SK-N-MC (cell line): Measurements from ENCODE around the gene NWD2.

Experiments
- EZH2 ChIP-seq: fragments of 200-600 bp; sonication (generic); IDR thresholded peaks from one replicate; pipeline ENCODE4 v1.6.1; 2017; ENCODE audit warnings: antibody characterized with exemption
- POLR2AphosphoS5 ChIP-seq: IDR thresholded peaks from 2 replicates; pipeline ENCODE4 v1.6.1; 2012; ENCODE audit warnings: mild to moderate bottlenecking, low read depth, low read length, borderline replicate concordance

DNA sequence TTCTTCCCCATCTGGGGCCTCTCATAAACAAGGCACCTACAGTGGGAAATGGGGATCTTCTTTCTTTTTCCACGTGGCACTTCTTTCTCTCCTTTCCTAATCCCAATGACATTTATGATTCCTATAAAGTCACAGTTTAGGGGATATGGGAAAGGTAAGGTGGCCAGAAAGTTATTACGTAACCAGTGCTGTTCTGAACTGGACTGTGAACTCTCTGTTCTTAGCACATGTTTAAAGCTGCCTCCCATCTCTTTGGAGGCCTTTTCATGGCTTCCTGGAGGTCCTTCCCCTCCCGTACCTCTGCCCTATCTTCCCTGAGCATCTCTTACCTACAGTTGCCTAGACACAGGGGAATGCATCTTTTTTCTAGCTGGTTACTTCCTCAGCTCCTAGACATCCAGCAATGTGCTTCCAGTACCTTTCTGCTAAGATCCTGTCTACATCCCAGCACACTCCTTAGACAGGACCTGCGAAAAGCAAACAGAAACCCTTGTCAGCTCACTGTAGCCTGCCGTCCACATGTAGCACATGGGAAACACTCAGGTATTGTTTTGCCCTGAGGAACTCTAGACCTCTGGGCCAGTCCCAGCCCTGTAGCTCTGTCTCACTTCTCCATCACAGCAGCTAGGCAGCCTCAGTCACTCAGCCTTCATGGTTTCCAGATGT, 195.4 kb downstream of the NWD2 start:
- TF ChIP-seq EZH2 (no peak), POLR2AphosphoS5 (no peak)
